MCF 10A (cell line): ENCODE data around the gene DISP2. TPM values are rescaled to one million over a fixed set of nuclear protein-coding genes. Genes with fewer than 3 reads are reported as not detected.

ENCODE experiments used
- BruUV-seq: library from RNA; stranded (reverse); fragments of 400-500 nt; replicated peaks from 2 replicates; lab custom pipeline; 2021; lab: Mats Ljungman, UMichigan
- CTCF ChIA-PET: fragments of 300-600 bp; sonication (Branson Sonifier 250); formaldehyde crosslinking; extraction: SDS; loops from one replicate; lab custom pipeline; 2021; ENCODE audit warnings: antibody characterized with exemption, inconsistent platforms; lab: Yijun Ruan, JAX
- POLR2A ChIA-PET: fragments of 300-600, 350-650 bp; sonication (Branson Sonifier 250); formaldehyde crosslinking; extraction: SDS; loops from one replicate; lab custom pipeline; 2020; ENCODE audit warnings: antibody characterized with exemption, inconsistent platforms; lab: Yijun Ruan, JAX
- DNase-seq: peaks from one replicate; pipeline ENCODE4 v3.0.0-alpha.2; 2018; ENCODE audit not compliant: unreplicated experiment
- H3K27ac Mint-ChIP-seq: one replicate; pipeline ENCODE4 v1.8.0; 2022; ENCODE audit warnings: mild to moderate bottlenecking, low read depth, mixed read lengths; ENCODE audit not compliant: unreplicated experiment
- H3K27me3 Mint-ChIP-seq: one replicate; pipeline ENCODE4 v1.8.0; 2022; ENCODE audit warnings: mixed read lengths; ENCODE audit not compliant: insufficient read depth, unreplicated experiment
- H3K36me3 Mint-ChIP-seq: one replicate; pipeline ENCODE4 v1.8.0; 2022; ENCODE audit warnings: mild to moderate bottlenecking, moderate library complexity, mixed read lengths; ENCODE audit not compliant: insufficient read depth, unreplicated experiment
- H3K4me1 Mint-ChIP-seq: one replicate; pipeline ENCODE4 v1.8.0; 2022; ENCODE audit warnings: mixed read lengths; ENCODE audit not compliant: insufficient read depth, unreplicated experiment
- H3K4me3 Mint-ChIP-seq: one replicate; pipeline ENCODE4 v1.8.0; 2022; ENCODE audit warnings: mild to moderate bottlenecking, moderate library complexity, mixed read lengths; ENCODE audit not compliant: unreplicated experiment
- H3K9me3 Mint-ChIP-seq: one replicate; pipeline ENCODE4 v1.8.0; 2022; ENCODE audit warnings: mixed read lengths; ENCODE audit not compliant: unreplicated experiment
- intact Hi-C: fragments of 100-400 bp; cut with micrococcal nuclease; formaldehyde crosslinking; loops from 2 replicates; pipeline ENCODE4 v1.14.1; 2022
- total RNA-seq: library from RNA; stranded (reverse); gene quantifications from 2 replicates; pipeline ENCODE4 v1.2.3, GENCODE V29; 2022
- TF ChIP-seq, protein P1 (sequence below): fragments of 200-600 bp; IDR thresholded peaks from one replicate; pipeline ENCODE4 v1.8.0; 2022; ENCODE audit warnings: antibody characterized with exemption, mild to moderate bottlenecking; ENCODE audit not compliant: unreplicated experiment

The DISP2 gene
- total RNA-seq, 1 experiment from 2014 or later = 1.8 TPM

DNA sequence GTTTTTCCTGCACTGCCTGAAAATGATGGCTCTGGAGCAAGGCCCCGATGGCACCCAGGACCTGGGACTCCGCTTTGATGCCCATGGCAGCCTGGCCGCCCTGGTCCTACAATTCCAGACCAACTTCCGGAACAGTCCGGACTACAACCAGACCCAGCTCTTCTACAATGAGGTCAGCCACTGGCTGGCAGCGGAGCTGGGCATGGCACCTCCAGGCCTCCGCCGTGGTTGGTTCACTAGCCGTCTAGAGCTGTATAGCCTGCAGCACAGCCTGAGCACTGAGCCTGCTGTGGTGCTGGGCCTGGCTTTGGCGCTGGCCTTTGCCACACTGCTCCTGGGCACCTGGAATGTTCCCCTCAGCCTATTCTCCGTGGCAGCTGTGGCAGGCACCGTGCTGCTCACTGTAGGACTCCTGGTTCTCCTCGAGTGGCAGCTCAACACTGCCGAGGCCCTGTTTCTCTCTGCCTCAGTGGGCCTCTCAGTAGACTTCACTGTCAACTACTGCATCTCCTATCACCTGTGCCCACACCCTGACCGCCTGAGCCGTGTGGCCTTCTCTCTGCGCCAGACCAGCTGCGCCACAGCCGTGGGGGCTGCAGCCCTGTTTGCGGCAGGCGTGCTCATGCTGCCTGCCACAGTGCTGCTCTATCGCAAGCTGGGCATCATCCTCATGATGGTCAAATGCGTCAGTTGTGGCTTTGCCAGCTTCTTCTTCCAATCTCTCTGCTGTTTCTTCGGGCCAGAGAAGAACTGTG lies 10.9 kb downstream of the DISP2 start:
- Mint-ChIP-seq H3K4me1 (peaks cover 6% of the 10 kb centered on the region), H3K36me3 (no peaks in the 10 kb centered on the region), H3K9me3 (no peaks in the 10 kb centered on the region), H3K4me3 (no peak overlapping the region), H3K27me3 (no peaks in the 10 kb centered on the region), H3K27ac (no peak overlapping the region)
- TF ChIP-seq, protein P1, sequence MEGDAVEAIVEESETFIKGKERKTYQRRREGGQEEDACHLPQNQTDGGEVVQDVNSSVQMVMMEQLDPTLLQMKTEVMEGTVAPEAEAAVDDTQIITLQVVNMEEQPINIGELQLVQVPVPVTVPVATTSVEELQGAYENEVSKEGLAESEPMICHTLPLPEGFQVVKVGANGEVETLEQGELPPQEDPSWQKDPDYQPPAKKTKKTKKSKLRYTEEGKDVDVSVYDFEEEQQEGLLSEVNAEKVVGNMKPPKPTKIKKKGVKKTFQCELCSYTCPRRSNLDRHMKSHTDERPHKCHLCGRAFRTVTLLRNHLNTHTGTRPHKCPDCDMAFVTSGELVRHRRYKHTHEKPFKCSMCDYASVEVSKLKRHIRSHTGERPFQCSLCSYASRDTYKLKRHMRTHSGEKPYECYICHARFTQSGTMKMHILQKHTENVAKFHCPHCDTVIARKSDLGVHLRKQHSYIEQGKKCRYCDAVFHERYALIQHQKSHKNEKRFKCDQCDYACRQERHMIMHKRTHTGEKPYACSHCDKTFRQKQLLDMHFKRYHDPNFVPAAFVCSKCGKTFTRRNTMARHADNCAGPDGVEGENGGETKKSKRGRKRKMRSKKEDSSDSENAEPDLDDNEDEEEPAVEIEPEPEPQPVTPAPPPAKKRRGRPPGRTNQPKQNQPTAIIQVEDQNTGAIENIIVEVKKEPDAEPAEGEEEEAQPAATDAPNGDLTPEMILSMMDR = no peak
- ChIA-PET POLR2A (interaction anchor here (1.0 to 2.8 kb wide), 4 partner anchors 11 to 47 kb away, joined by 3 to 10 read pairs (median 6); no protein-coding TSS in a partner anchor), CTCF (interaction anchor here (0.6 to 8.1 kb wide), 32 partner anchors 10 to 1662 kb away, joined by 3 to 112 read pairs (median 6); partner anchors contain the start of genes CCDC9B, DISP2, INAFM2 and IVD)
- BruUV-seq = no TSS peak
- DNase-seq = no peak
- intact Hi-C loops = loop anchor here (1.0 kb wide), 5 partner anchors 25 to 90 kb away; partner anchors contain the start of gene CCDC9B

DNA sequence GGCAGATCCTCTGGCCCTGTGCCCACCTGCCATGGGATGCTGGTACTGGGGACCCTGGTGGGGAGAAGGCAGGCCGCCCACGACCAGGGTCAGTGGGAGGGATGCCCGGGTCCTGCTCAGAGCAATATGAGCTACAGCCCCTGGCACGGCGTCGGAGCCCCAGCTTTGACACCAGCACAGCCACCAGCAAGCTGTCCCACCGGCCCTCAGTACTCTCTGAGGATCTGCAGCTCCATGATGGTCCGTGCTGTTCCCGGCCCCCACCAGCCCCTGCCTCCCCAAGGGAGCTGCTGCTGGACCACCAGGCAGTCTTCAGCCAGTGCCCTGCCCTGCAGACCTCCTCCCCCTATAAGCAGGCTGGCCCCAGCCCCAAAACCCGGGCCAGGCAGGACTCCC lies 11.5 kb downstream of the DISP2 start:
- CTCF ChIA-PET = interaction anchor here (0.6 to 8.1 kb wide), 12 partner anchors 10 to 525 kb away, joined by 3 to 112 read pairs (median 16); partner anchors contain the start of genes CCDC9B, DISP2, IVD and KNSTRN
- TF ChIP-seq, protein P1 = no peak
- no peak overlapping the region for H3K4me3 Mint-ChIP-seq
- no peak for DNase-seq
- intact Hi-C loops = no loop called here
- BruUV-seq = no TSS peak
- peaks cover 6% of the 10 kb centered on the region for H3K4me1 Mint-ChIP-seq
- POLR2A ChIA-PET = interaction anchor here (1.2 to 2.8 kb wide), 2 partner anchors 10 to 14 kb away, joined by 3 to 10 read pairs; no protein-coding TSS in a partner anchor
- no peak overlapping the region for H3K27ac Mint-ChIP-seq
- H3K9me3 Mint-ChIP-seq = no peaks in the 10 kb centered on the region
- no peaks in the 10 kb centered on the region for H3K36me3 Mint-ChIP-seq
- H3K27me3 Mint-ChIP-seq = no peaks in the 10 kb centered on the region

- POLR2A ChIA-PET = interaction anchor here (1.2 to 2.8 kb wide), 2 partner anchors 10 to 14 kb away, joined by 3 to 10 read pairs; no protein-coding TSS in a partner anchor
Observed at GRCh38 chr15:40369971-40370370, 12.0 kb downstream of the DISP2 start.

More at GRCh38 chr15:40369971-40370370, 12.0 kb downstream of the DISP2 start:
- Mint-ChIP-seq H3K36me3 (no peaks in the 10 kb centered on the region), H3K27me3 (no peaks in the 10 kb centered on the region), H3K9me3 (no peaks in the 10 kb centered on the region), H3K4me3 (no peak overlapping the region), H3K27ac (no peak overlapping the region), H3K4me1 (peaks cover 6% of the 10 kb centered on the region)
- TF ChIP-seq, protein P1 = no peak
- intact Hi-C loops = no loop called here
- no TSS peak for BruUV-seq
- CTCF ChIA-PET = interaction anchor here (0.6 to 8.1 kb wide), 11 partner anchors 9 to 283 kb away, joined by 3 to 112 read pairs (median 22); partner anchors contain the start of genes CCDC9B, DISP2, IVD and KNSTRN
- no peak for DNase-seq
